ENCODE data around the gene ULK3.
A peak's percentile ranks its signal among the peaks of the same experiment; 100 is the strongest.

Gene ULK3

DNA sequence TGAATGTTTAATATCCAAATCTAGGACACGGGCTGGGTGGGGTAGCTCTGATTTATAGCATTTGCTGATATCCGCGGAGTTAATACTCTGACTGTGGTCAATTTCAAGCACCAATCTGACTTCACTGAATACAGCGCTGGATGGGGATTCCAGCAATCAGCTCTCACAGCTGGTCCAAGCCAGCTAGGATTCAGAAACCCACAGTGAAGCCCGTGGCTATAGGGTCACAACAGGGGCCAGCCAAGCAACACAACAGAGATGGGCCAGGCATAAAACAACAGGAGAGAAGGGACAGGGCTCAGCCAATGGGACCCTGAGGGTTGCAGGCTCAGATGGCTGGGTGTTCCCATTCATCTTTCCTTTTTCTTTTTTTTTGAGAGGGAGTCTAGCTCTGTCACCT, 35.7 kb downstream of the ULK3 start:
- POLR2A ChIA-PET = no interaction called here

DNA sequence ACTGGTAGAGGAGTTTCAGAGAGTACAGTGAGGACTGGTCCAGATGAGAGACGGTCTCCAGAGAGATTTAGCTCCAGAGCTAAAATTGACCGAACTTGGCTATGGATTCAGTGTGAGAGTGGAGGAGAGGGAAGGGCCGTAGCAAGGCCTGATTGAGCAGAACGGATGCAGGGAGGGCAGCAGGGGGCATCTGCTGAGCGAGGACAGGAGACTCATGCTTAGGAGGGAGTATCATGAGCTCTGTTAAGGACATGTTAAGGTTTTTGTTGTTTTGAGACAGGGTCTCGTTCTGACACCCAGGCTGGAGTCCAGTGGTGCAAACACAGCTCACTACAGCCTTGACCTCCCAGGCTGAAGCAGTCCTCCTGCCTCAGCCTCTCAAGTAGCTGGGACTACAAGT, 38.0 kb downstream of the ULK3 start:
- peaks cover 12 to 43% of the 10 kb centered on the region in 2 experiments; a peak in 2 of 3 replicates for H3K36me3 ChIP-seq (ENCODE audit: control insufficient read depth in 2 of 2, insufficient read depth in 1 of 2, low read length in 2 of 2)
- TF ChIP-seq SETDB1 (IDR thresholded peaks at IDR 0.05; ENCODE audit: insufficient read length, low read length) (no peak), HOXD13 (CRISPR knock-in tag; IDR thresholded peaks at IDR 0.05; ENCODE audit: borderline replicate concordance) (no peak), ZNF600 (tag by site-specific recombination; IDR thresholded peaks at IDR 0.05) (peak; percentile 96), ZXDB (tag by site-specific recombination; IDR thresholded peaks at IDR 0.05) (no peak), ZNF292 (tag by site-specific recombination; IDR thresholded peaks at IDR 0.05; ENCODE audit: borderline replicate concordance, low read depth) (no peak)
- POLR2A ChIA-PET = interaction anchor here (0.5 to 1.4 kb wide), 4 partner anchors 11 to 17 kb away, joined by 3 to 4 read pairs (median 4); no protein-coding TSS in a partner anchor
- CTCF ChIA-PET = interaction anchor here (0.7 to 3.4 kb wide), 10 partner anchors 17 to 173 kb away, joined by 3 to 18 read pairs (median 6); partner anchors contain the start of gene CSK
- H3K4me3 ChIP-seq (ENCODE audit: low read depth, low read length) = no peak overlapping the region
- no peaks in the 10 kb centered on the region for H3K4me1 ChIP-seq (ENCODE audit: control insufficient read depth, insufficient read depth, low read length)
- no peak overlapping the region for H3K27ac ChIP-seq (ENCODE audit: extremely low read depth, low read depth, low read length)
- no peaks in the 10 kb centered on the region for H3K9me3 ChIP-seq (ENCODE audit: control insufficient read depth, insufficient read depth, low read depth, low read length)

More for the DNA sequence above, 35.7 kb downstream of the ULK3 start:
- Histone ChIP-seq H3K27ac (ENCODE audit: extremely low read depth, low read depth, low read length) (no peak overlapping the region), H3K4me3 (ENCODE audit: low read depth, low read length) (no peak overlapping the region), H3K4me1 (ENCODE audit: control insufficient read depth, insufficient read depth, low read length) (no peaks in the 10 kb centered on the region), H3K36me3 (ENCODE audit: control insufficient read depth in 2 of 2, insufficient read depth in 1 of 2, low read length in 2 of 2) (peaks cover 0 to 21% of the 10 kb centered on the region in 2 experiments; a peak in 2 of 3 replicates), H3K9me3 (ENCODE audit: control insufficient read depth, insufficient read depth, low read depth, low read length) (no peaks in the 10 kb centered on the region)
- TF ChIP-seq, protein P1, sequence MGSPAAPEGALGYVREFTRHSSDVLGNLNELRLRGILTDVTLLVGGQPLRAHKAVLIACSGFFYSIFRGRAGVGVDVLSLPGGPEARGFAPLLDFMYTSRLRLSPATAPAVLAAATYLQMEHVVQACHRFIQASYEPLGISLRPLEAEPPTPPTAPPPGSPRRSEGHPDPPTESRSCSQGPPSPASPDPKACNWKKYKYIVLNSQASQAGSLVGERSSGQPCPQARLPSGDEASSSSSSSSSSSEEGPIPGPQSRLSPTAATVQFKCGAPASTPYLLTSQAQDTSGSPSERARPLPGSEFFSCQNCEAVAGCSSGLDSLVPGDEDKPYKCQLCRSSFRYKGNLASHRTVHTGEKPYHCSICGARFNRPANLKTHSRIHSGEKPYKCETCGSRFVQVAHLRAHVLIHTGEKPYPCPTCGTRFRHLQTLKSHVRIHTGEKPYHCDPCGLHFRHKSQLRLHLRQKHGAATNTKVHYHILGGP (tag by site-specific recombination; IDR thresholded peaks at IDR 0.05) = no peak
- TF ChIP-seq ZIC2 (tag by site-specific recombination; IDR thresholded peaks at IDR 0.05) (peak; percentile 69), ZNF133 (tag by site-specific recombination; IDR thresholded peaks at IDR 0.05) (no peak)
- CTCF ChIA-PET = interaction anchor here (0.6 to 7.1 kb wide), 8 partner anchors 10 to 441 kb away, joined by 3 to 65 read pairs (median 4); no protein-coding TSS in a partner anchor

DNA sequence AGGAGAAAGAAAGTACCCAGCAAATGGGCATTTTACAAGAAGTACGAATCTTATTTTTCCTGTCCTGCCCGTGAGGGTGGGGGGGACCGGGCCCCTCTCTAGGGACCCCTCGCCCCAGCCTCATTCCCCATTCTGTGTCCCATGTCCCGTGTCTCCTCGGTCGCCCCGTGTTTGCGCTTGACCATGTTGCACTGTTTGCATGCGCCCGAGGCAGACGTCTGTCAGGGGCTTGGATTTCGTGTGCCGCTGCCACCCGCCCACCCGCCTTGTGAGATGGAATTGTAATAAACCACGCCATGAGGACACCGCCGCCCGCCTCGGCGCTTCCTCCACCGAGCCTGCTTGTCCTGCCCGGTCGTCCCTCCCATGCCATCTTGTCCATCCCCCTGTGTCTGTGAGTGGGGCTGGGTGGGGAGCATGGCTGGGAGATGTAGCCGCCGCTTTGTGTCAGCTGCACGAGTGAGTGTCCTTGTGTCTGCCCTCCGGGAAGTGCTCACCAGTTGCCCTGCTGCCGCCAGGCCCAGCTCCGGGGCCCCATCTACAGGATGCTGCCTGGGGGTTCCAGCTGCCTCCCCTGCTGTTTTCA, 40.0 kb downstream of the ULK3 start:
- Histone ChIP-seq H3K36me3 (ENCODE audit: control insufficient read depth in 2 of 2, insufficient read depth in 1 of 2, low read length in 2 of 2) (peaks cover 12 to 63% of the 10 kb centered on the region in 2 experiments; a peak in 2 of 3 replicates), H3K9me3 (ENCODE audit: control insufficient read depth, insufficient read depth, low read depth, low read length) (no peaks in the 10 kb centered on the region), H3K4me3 (ENCODE audit: low read depth, low read length) (no peak overlapping the region), H3K4me1 (ENCODE audit: control insufficient read depth, insufficient read depth, low read length) (no peaks in the 10 kb centered on the region), H3K27ac (ENCODE audit: extremely low read depth, low read depth, low read length) (no peak overlapping the region)
- ChIA-PET CTCF (interaction anchor here (1.0 to 3.4 kb wide), 4 partner anchors 21 to 171 kb away, joined by 3 to 18 read pairs (median 12); partner anchors contain the start of gene CSK), POLR2A (no interaction called here)
- TF ChIP-seq KLF9 (tag by site-specific recombination; IDR thresholded peaks at IDR 0.05; ENCODE audit: low read depth) = no peak
- TF ChIP-seq ZNF214 (tag by site-specific recombination; IDR thresholded peaks at IDR 0.05; ENCODE audit: borderline replicate concordance) = no peak
- TF ChIP-seq, protein P2, sequence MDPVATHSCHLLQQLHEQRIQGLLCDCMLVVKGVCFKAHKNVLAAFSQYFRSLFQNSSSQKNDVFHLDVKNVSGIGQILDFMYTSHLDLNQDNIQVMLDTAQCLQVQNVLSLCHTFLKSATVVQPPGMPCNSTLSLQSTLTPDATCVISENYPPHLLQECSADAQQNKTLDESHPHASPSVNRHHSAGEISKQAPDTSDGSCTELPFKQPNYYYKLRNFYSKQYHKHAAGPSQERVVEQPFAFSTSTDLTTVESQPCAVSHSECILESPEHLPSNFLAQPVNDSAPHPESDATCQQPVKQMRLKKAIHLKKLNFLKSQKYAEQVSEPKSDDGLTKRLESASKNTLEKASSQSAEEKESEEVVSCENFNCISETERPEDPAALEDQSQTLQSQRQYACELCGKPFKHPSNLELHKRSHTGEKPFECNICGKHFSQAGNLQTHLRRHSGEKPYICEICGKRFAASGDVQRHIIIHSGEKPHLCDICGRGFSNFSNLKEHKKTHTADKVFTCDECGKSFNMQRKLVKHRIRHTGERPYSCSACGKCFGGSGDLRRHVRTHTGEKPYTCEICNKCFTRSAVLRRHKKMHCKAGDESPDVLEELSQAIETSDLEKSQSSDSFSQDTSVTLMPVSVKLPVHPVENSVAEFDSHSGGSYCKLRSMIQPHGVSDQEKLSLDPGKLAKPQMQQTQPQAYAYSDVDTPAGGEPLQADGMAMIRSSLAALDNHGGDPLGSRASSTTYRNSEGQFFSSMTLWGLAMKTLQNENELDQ (tag by site-specific recombination; IDR thresholded peaks at IDR 0.05; ENCODE audit: low read depth) = no peak
- no peak for TF ChIP-seq ZNF830 (tag by site-specific recombination; IDR thresholded peaks at IDR 0.05; ENCODE audit: low read depth)

DNA sequence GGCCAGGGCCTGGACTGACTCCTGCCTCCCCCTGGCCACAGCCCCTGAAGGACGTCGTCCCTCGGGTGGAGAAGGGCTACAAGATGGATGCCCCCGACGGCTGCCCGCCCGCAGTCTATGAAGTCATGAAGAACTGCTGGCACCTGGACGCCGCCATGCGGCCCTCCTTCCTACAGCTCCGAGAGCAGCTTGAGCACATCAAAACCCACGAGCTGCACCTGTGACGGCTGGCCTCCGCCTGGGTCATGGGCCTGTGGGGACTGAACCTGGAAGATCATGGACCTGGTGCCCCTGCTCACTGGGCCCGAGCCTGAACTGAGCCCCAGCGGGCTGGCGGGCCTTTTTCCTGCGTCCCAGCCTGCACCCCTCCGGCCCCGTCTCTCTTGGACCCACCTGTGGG, 40.7 kb downstream of the ULK3 start:
- POLR2A ChIA-PET = no interaction called here
- Histone ChIP-seq H3K27ac (ENCODE audit: extremely low read depth, low read depth, low read length) (no peak overlapping the region), H3K4me3 (ENCODE audit: low read depth, low read length) (no peak overlapping the region), H3K36me3 (ENCODE audit: control insufficient read depth in 2 of 2, insufficient read depth in 1 of 2, low read length in 2 of 2) (peaks cover 12 to 66% of the 10 kb centered on the region in 2 experiments; a peak in 2 of 3 replicates), H3K9me3 (ENCODE audit: control insufficient read depth, insufficient read depth, low read depth, low read length) (no peaks in the 10 kb centered on the region), H3K4me1 (ENCODE audit: control insufficient read depth, insufficient read depth, low read length) (no peaks in the 10 kb centered on the region)
- TF ChIP-seq BCL11B (tag by site-specific recombination; IDR thresholded peaks at IDR 0.05; ENCODE audit: low read depth) (no peak), ZNF600 (tag by site-specific recombination; IDR thresholded peaks at IDR 0.05) (no peak), ZNF701 (tag by site-specific recombination; IDR thresholded peaks at IDR 0.05) (no peak), ZNF768 (tag by site-specific recombination; IDR thresholded peaks at IDR 0.05) (no peak), KLF7 (tag by site-specific recombination; IDR thresholded peaks at IDR 0.05; ENCODE audit: borderline replicate concordance) (no peak), YY1 (tag by site-specific recombination; IDR thresholded peaks at IDR 0.05) (no peak), ZBTB17 (tag by site-specific recombination; IDR thresholded peaks at IDR 0.05) (no peak), KLF1 (tag by site-specific recombination; IDR thresholded peaks at IDR 0.05) (no peak), FEZF1 (tag by site-specific recombination; IDR thresholded peaks at IDR 0.05) (no peak)
- TF ChIP-seq, protein P3, sequence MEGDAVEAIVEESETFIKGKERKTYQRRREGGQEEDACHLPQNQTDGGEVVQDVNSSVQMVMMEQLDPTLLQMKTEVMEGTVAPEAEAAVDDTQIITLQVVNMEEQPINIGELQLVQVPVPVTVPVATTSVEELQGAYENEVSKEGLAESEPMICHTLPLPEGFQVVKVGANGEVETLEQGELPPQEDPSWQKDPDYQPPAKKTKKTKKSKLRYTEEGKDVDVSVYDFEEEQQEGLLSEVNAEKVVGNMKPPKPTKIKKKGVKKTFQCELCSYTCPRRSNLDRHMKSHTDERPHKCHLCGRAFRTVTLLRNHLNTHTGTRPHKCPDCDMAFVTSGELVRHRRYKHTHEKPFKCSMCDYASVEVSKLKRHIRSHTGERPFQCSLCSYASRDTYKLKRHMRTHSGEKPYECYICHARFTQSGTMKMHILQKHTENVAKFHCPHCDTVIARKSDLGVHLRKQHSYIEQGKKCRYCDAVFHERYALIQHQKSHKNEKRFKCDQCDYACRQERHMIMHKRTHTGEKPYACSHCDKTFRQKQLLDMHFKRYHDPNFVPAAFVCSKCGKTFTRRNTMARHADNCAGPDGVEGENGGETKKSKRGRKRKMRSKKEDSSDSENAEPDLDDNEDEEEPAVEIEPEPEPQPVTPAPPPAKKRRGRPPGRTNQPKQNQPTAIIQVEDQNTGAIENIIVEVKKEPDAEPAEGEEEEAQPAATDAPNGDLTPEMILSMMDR (tag by site-specific recombination; IDR thresholded peaks at IDR 0.05) = no peak
- CTCF ChIA-PET = interaction anchor here (0.6 to 25.7 kb wide), 3 partner anchors 9 to 27 kb away, joined by 3 to 649 read pairs (median 3); partner anchors contain the start of gene CSK
